HepG2 (cell line): ENCODE data around the gene ABCC3. TPM values are rescaled to one million over a fixed set of nuclear protein-coding genes. Genes with fewer than 3 reads are reported as not detected.
A peak's percentile ranks its signal among the peaks of the same experiment; 100 is the strongest.

Experiments
- GTF3A ChIP-seq: sonication (generic); formaldehyde crosslinking; conservative IDR thresholded peaks from 2 replicates; pipeline ENCODE4 v1.4.0; 2020; ENCODE audit warnings: mild to moderate bottlenecking, missing genetic modification reagents
- HNRNPL ChIP-seq: fragments of 200-400 bp; formaldehyde crosslinking; IDR thresholded peaks from 2 replicates; pipeline ENCODE4 v1.6.1; 2017; ENCODE audit warnings: mild to moderate bottlenecking, low read depth, low read length
- MAFK ChIP-seq, 2 experiments: IDR thresholded peaks in 1 of 2; conservative IDR thresholded peaks in 1 of 2; 2 replicates each; pipeline ENCODE4 v1.6.1; 2011; ENCODE audit warnings: improper control_type of control experiment in 2 of 2, low read length in 2 of 2
- MAZ ChIP-seq, 2 experiments: sonication (generic) in 1 of 2; formaldehyde crosslinking in 1 of 2; IDR thresholded peaks; 2 replicates each; pipeline versions ENCODE4 v1.5.0 to v1.6.1; 2012 to 2020; ENCODE audit warnings: low read depth in 2 of 2, mild to moderate bottlenecking in 2 of 2, borderline replicate concordance in 1 of 2, improper control_type of control experiment in 1 of 2, low read length in 1 of 2, missing genetic modification reagents in 1 of 2, moderate library complexity in 1 of 2
- MEIS2 ChIP-seq: sonication (generic); formaldehyde crosslinking; IDR thresholded peaks from 2 replicates; pipeline ENCODE4 v1.9.0; 2021; ENCODE audit warnings: mild to moderate bottlenecking, missing genetic modification reagents
- TBP ChIP-seq: sonication (generic); formaldehyde crosslinking; IDR thresholded peaks from 2 replicates; pipeline ENCODE4 v1.5.0; 2020; ENCODE audit warnings: missing genetic modification reagents
- TBX3 ChIP-seq: fragments of 450-650 bp; IDR thresholded peaks from 2 replicates; pipeline ENCODE4 v1.6.1; 2017; ENCODE audit warnings: antibody characterized with exemption, mild to moderate bottlenecking, inconsistent platforms, borderline replicate concordance
- ZNF263 ChIP-seq: sonication (generic); formaldehyde crosslinking; IDR thresholded peaks from 2 replicates; pipeline ENCODE4 v1.4.0; 2020; ENCODE audit warnings: missing genetic modification reagents
- ZNF790 ChIP-seq: sonication (generic); formaldehyde crosslinking; IDR thresholded peaks from 2 replicates; pipeline ENCODE4 v1.8.0; 2022; ENCODE audit warnings: missing genetic modification reagents, mild to moderate bottlenecking, borderline replicate concordance
- ZNF879 ChIP-seq: sonication (generic); formaldehyde crosslinking; IDR thresholded peaks from 2 replicates; pipeline ENCODE4 v1.8.1; 2023; ENCODE audit warnings: missing genetic modification reagents
- polyA plus RNA-seq, 8 experiments: library from polyadenylated mRNA; depleted of rRNA in 3 of 8; stranded (reverse) in 7 of 8; unstranded in 1 of 8; fragments of >200 nt; fragmentation: Illumina TruSeq in 4 of 8; extraction: Trizol in 4 of 8; gene quantifications; 2 replicates each; pipeline versions ENCODE4 v1.2.1 to v1.2.3, GENCODE V29; 2011 to 2016; ENCODE audit warnings: low read depth in 4 of 8, missing spikeins in 1 of 8, mixed read lengths in 1 of 8; ENCODE audit not compliant: insufficient read depth in 1 of 8
- total RNA-seq, 5 experiments: library from RNA; depleted of rRNA; stranded (reverse); fragments of >200 nt; fragmentation: Illumina TruSeq; extraction: Trizol; gene quantifications; 2 replicates each; pipeline ENCODE4 v1.2.3, GENCODE V29; 2016; ENCODE audit warnings: low read depth in 1 of 5
- TF ChIP-seq, protein P1 (sequence below): IDR thresholded peaks from 2 replicates; pipeline ENCODE4 v1.4.0; 2020; ENCODE audit warnings: mild to moderate bottlenecking, missing genetic modification reagents
- TF ChIP-seq, protein P2 (sequence below): IDR thresholded peaks from 2 replicates; pipeline ENCODE4 v1.6.1; 2016; ENCODE audit warnings: low read depth, missing genetic modification reagents, missing compliant biosample characterization
- TF ChIP-seq, protein P3 (sequence below): sonication (generic); formaldehyde crosslinking; IDR thresholded peaks from 2 replicates; pipeline ENCODE4 v1.4.0; 2020; ENCODE audit warnings: missing genetic modification reagents
- TF ChIP-seq, protein P4 (sequence below): sonication (generic); formaldehyde crosslinking; IDR thresholded peaks from 2 replicates; pipeline ENCODE4 v1.4.0; 2020; ENCODE audit warnings: missing genetic modification reagents; ENCODE audit errors: not compliant biosample characterization

The ABCC3 gene
- total and polyA plus RNA-seq, 2 of the 13 experiments (the other 11 are each of a cell fraction or from before 2014, with no cell fraction given), result 25.2 to 50.7 TPM

DNA sequence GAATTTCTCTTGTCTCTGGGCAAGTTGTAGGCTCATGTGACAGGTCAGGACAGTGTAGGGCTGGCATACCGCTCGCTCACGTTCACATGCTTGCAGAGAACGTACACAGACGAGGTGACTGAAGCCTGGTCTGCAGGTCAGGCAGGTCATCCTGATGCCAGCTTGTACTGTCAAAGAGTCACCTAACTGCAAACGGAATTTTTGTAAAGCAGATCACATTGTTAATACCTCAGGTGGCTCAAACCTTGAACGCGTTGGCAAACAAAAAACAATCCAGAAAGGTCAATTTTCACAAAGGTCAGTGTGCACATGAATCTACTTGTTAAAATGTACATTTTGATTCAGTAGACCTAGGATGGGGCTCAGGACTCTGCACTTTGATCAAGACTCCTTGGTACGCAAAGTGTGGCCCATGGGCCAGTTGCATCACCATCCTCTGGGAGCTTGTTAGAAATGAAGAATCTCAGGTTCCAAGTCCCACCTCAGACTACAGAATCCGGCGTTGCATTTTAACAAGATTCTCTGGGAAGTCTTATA, 44.4 kb downstream of the ABCC3 start (continued):
- TF ChIP-seq, protein P1, sequence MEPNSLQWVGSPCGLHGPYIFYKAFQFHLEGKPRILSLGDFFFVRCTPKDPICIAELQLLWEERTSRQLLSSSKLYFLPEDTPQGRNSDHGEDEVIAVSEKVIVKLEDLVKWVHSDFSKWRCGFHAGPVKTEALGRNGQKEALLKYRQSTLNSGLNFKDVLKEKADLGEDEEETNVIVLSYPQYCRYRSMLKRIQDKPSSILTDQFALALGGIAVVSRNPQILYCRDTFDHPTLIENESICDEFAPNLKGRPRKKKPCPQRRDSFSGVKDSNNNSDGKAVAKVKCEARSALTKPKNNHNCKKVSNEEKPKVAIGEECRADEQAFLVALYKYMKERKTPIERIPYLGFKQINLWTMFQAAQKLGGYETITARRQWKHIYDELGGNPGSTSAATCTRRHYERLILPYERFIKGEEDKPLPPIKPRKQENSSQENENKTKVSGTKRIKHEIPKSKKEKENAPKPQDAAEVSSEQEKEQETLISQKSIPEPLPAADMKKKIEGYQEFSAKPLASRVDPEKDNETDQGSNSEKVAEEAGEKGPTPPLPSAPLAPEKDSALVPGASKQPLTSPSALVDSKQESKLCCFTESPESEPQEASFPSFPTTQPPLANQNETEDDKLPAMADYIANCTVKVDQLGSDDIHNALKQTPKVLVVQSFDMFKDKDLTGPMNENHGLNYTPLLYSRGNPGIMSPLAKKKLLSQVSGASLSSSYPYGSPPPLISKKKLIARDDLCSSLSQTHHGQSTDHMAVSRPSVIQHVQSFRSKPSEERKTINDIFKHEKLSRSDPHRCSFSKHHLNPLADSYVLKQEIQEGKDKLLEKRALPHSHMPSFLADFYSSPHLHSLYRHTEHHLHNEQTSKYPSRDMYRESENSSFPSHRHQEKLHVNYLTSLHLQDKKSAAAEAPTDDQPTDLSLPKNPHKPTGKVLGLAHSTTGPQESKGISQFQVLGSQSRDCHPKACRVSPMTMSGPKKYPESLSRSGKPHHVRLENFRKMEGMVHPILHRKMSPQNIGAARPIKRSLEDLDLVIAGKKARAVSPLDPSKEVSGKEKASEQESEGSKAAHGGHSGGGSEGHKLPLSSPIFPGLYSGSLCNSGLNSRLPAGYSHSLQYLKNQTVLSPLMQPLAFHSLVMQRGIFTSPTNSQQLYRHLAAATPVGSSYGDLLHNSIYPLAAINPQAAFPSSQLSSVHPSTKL (CRISPR knock-in tag), result peak; percentile 66; the same call in 1 of the 2 replicates
- TF ChIP-seq TBP, result no peak
- no peak for TF ChIP-seq ZNF790 (CRISPR knock-in tag)
- TF ChIP-seq ZNF263 (CRISPR knock-in tag), result 0 out of 2 replicates have a peak, but pooled peaks have one; percentile 46
- TF ChIP-seq TBX3, result peak; percentile 32; the same call in 1 of the 2 replicates
- no peak for TF ChIP-seq HNRNPL
- no peak for TF ChIP-seq ZNF879 (CRISPR knock-in tag)
- TF ChIP-seq MAFK (conservative IDR thresholded peaks at IDR 0.05 in 1 of 2, IDR thresholded peaks at IDR 0.05 in 1 of 2; ENCODE audit: low read length in 2 of 2), result no peak
- TF ChIP-seq MEIS2 (CRISPR knock-in tag), result peak; percentile 37; the same call in 1 of the 2 replicates
- TF ChIP-seq, protein P2, sequence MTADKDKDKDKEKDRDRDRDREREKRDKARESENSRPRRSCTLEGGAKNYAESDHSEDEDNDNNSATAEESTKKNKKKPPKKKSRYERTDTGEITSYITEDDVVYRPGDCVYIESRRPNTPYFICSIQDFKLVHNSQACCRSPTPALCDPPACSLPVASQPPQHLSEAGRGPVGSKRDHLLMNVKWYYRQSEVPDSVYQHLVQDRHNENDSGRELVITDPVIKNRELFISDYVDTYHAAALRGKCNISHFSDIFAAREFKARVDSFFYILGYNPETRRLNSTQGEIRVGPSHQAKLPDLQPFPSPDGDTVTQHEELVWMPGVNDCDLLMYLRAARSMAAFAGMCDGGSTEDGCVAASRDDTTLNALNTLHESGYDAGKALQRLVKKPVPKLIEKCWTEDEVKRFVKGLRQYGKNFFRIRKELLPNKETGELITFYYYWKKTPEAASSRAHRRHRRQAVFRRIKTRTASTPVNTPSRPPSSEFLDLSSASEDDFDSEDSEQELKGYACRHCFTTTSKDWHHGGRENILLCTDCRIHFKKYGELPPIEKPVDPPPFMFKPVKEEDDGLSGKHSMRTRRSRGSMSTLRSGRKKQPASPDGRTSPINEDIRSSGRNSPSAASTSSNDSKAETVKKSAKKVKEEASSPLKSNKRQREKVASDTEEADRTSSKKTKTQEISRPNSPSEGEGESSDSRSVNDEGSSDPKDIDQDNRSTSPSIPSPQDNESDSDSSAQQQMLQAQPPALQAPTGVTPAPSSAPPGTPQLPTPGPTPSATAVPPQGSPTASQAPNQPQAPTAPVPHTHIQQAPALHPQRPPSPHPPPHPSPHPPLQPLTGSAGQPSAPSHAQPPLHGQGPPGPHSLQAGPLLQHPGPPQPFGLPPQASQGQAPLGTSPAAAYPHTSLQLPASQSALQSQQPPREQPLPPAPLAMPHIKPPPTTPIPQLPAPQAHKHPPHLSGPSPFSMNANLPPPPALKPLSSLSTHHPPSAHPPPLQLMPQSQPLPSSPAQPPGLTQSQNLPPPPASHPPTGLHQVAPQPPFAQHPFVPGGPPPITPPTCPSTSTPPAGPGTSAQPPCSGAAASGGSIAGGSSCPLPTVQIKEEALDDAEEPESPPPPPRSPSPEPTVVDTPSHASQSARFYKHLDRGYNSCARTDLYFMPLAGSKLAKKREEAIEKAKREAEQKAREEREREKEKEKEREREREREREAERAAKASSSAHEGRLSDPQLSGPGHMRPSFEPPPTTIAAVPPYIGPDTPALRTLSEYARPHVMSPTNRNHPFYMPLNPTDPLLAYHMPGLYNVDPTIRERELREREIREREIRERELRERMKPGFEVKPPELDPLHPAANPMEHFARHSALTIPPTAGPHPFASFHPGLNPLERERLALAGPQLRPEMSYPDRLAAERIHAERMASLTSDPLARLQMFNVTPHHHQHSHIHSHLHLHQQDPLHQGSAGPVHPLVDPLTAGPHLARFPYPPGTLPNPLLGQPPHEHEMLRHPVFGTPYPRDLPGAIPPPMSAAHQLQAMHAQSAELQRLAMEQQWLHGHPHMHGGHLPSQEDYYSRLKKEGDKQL (CRISPR knock-in tag), result no peak
- TF ChIP-seq, protein P3, sequence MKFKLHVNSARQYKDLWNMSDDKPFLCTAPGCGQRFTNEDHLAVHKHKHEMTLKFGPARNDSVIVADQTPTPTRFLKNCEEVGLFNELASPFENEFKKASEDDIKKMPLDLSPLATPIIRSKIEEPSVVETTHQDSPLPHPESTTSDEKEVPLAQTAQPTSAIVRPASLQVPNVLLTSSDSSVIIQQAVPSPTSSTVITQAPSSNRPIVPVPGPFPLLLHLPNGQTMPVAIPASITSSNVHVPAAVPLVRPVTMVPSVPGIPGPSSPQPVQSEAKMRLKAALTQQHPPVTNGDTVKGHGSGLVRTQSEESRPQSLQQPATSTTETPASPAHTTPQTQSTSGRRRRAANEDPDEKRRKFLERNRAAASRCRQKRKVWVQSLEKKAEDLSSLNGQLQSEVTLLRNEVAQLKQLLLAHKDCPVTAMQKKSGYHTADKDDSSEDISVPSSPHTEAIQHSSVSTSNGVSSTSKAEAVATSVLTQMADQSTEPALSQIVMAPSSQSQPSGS (CRISPR knock-in tag), result peak; percentile 48; the same call in 1 of the 2 replicates
- no peak for TF ChIP-seq MAZ (IDR thresholded peaks at IDR 0.05; ENCODE audit: borderline replicate concordance, low read depth, low read length)
- no peak for TF ChIP-seq MAZ (CRISPR knock-in tag; IDR thresholded peaks at IDR 0.05; ENCODE audit: low read depth)
- TF ChIP-seq, protein P4, sequence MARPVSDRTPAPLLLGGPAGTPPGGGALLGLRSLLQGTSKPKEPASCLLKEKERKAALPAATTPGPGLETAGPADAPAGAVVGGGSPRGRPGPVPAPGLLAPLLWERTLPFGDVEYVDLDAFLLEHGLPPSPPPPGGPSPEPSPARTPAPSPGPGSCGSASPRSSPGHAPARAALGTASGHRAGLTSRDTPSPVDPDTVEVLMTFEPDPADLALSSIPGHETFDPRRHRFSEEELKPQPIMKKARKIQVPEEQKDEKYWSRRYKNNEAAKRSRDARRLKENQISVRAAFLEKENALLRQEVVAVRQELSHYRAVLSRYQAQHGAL, result no peak
- TF ChIP-seq GTF3A, result no peak
